NCI-H748 treated with DMSO at 0.1 percent for 48 hours (cell line): Measurements from ENCODE around the gene ARHGAP26.

ENCODE experiments used
- DNase-seq: peaks from one replicate; lab custom pipeline; 2025; lab: John Stamatoyannopoulos, UW

Gene ARHGAP26

GRCh38 chr5:143245929-143246561 lies 475.9 kb downstream of the ARHGAP26 start:
- peak; percentile 80 for DNase-seq

- no peak for DNase-seq
These were observed 477.1 kb downstream of the ARHGAP26 start for GRCh38 chr5:143247134-143247815.

DNA sequence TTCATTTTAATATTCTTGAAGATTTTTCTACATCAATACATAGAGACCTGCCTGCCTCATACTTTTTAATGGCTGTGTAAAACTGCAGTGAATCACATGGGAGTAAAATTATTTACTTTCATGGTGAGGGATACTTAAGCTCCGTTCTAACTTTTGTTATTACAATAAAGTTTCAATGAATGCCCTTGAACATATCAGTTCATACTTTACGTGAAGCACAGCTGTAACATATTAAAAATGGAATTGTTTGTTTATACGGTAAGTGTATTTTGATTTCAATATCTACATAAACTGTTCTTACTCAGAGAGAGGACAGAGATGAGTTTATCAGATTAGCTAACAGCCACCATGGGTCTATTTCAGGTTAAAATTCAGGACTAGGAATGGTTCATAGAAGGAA lies 478.2 kb downstream of the ARHGAP26 start:
- no peak for DNase-seq

GRCh38 chr5:143248822-143249579 lies 478.8 kb downstream of the ARHGAP26 start:
- no peak for DNase-seq

GRCh38 chr5:143249851-143250250 lies 479.7 kb downstream of the ARHGAP26 start:
- DNase-seq, result no peak

DNA sequence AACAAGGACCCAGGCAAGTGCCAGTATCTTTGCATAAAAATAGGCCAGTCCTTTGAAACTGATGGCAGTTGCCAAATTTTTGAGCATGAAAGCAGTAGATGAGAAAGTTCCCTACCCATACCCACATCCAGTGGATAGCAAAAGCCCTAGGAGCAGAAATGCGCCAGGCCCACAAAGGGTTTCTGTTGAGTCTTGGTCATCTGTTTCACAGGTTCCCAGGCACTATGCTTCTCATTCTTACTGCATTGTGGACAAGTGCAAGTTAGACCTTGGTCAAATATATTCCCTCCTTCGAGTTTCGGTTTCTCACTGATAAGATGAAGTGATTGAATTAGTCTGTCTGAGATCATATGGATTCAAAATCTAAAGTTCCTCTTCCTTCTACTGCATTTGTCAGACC lies 481.0 kb downstream of the ARHGAP26 start:
- DNase-seq, result no peak

DNA sequence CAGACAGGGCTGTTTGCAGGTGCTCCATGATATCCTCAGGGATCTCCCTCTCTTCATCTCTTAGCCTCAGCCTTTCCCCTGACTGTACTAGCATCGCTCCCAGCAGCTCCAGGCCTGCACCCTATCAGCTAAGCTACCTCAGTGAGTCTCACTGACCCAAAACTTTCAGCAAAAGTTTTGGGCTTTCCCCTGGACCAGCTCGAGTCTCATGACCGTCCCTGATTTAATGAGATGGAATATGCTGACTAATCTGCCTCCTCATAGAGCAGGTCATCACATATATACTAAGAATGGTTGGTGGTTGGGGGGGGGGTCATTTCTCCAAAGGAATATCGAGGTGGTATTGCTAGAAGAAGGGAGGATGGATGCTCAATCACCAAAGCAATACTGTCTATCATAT lies 481.8 kb downstream of the ARHGAP26 start:
- DNase-seq, result no peak

GRCh38 chr5:143254819-143255218 lies 484.6 kb downstream of the ARHGAP26 start:
- no peak for DNase-seq

DNA sequence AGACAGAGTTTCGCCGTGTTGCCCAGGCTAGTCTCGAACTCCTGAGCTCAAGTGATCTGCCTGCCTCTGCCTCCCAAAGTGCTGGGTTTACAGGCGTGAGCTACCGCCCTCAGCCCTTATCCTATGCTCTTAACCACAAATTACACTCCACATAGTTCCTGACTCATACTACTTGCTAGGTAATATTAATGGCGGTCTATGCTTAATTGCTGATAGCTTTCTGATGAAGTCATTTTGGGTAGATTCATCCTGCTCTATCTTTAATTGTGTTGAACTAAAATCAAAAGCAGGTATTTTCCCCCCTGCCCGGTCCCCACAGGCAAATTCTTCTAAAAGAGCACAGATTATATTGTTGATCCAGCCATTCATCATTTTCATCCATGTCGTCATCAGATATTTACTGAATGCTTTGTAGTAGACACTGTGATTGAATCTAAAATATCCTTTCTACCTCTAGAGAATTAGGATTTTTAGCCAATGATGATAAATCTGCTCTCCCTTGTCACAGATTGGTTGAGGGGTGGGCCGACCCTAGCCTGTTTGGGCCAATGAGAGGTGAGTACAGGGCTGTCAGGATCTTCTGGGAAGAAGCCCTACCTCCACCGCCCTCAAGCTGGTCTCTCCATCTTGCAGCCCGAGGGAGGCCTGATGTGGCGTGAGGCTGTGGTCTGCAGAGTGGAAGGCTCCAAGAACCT lies 488.5 kb downstream of the ARHGAP26 start:
- no peak for DNase-seq

GRCh38 chr5:143259254-143259605 lies 489.1 kb downstream of the ARHGAP26 start:
- no peak for DNase-seq

GRCh38 chr5:143261748-143262392 lies 491.7 kb downstream of the ARHGAP26 start:
- DNase-seq, result no peak

- DNase-seq, result no peak
These were observed 492.4 kb downstream of the ARHGAP26 start for GRCh38 chr5:143262393-143263174.

DNA sequence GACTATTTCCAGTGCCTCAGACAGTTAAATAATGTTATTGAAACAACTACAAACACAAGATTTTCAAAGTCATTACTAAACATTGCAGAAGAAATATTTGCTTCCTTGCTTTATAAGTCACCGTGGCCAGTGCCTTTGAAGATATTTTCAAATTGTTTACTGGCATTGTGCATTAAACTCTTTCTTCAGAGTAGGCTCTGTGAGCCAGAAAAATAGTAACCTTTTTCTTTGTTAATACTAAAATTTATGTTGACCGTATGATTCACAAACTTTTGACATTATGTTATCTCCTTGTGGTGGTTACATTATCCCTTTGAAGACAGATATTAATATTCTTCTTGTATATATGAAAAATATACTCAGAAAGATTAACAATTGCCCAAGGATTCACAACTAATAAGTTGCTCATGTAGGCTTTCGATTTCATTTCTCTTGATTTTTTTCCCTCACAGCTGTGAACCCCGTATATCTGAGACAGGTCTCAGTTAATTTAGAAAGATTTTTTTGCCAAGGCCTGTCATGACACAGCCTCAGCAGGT lies 493.2 kb downstream of the ARHGAP26 start:
- no peak for DNase-seq

- DNase-seq, result no peak
These were observed 495.8 kb downstream of the ARHGAP26 start for GRCh38 chr5:143265995-143266394.

DNA sequence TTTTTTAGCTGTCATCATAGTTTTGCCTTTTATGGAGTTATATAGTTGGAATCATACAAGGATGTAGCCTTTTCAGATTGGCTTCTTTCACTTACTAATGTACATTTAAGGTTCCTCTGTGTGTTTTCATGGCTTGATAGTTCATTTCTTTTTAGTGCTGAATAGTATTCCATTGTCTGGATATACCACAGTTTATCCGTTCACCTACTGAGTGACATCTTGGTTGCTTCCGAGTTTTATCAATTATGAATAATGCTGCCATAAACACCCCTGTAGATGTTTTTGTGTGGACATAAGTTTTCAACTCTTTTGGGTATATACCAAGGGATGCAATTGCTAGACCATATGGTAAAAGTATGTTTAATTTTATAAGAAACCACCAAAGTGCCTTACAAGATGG lies 497.0 kb downstream of the ARHGAP26 start:
- DNase-seq, result no peak

GRCh38 chr5:143268388-143268787 lies 498.2 kb downstream of the ARHGAP26 start:
- no peak for DNase-seq

- no peak for DNase-seq
These were observed 501.3 kb downstream of the ARHGAP26 start for GRCh38 chr5:143271431-143271830.

DNA sequence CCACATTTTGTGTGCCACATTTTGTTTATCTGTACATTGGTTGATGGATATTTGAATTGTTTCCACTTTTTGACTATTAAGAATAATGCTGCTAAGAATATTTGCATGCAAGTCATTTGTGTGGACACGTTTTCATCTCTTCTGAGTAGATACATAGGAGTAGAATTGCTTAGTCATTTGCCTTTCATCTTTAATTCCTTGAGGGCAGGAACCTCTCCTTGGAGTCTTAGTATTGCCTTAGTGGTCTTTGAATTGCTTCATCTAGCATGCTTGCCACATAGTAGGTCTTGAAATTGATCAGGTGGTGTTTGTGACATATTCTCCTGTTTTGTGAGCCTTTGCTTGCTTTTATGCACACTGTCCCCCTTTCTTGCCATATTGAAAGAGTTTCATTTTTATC lies 504.8 kb downstream of the ARHGAP26 start:
- no peak for DNase-seq

GRCh38 chr5:143275512-143276363 lies 505.6 kb downstream of the ARHGAP26 start:
- no peak for DNase-seq

GRCh38 chr5:143277536-143277935 lies 507.4 kb downstream of the ARHGAP26 start:
- DNase-seq, result no peak
